Endothelial cell of umbilical vein (primary cell): ENCODE measurements around the gene PCDHA4. TPM values are rescaled to one million over a fixed set of nuclear protein-coding genes. Genes with fewer than 3 reads are reported as not detected.
A peak's percentile ranks its signal among the peaks of the same experiment; 100 is the strongest.

Source experiments
- BruUV-seq: library from RNA; stranded (reverse); fragments of 400-500 nt; replicated peaks from 2 replicates; lab custom pipeline; 2021; lab: Mats Ljungman, UMichigan
- CTCF ChIA-PET: fragments of 300-600, 350-600 bp; sonication (Branson Sonifier 250); formaldehyde crosslinking; loops from one replicate; lab custom pipeline; 2021; ENCODE audit warnings: antibody characterized with exemption, inconsistent platforms; lab: Charles Lee
- POLR2A ChIA-PET: fragments of 300-600, 350-600 bp; sonication (Branson Sonifier 250); formaldehyde crosslinking; loops from one replicate; lab custom pipeline; 2021; ENCODE audit warnings: antibody characterized with exemption, inconsistent platforms; lab: Charles Lee
- DNase-seq: peaks from one replicate; pipeline ENCODE4 v3.0.0-alpha.2; 2011; ENCODE audit warnings: low read depth, low spot score
- FAIRE-seq: peaks from 2 replicates; lab custom pipeline; 2011; peaks lifted over from hg19 to GRCh38; lab: Jason Lieb, UNC
- H2AFZ ChIP-seq: 2 replicates; pipeline ENCODE4 v1.6.0; 2012; ENCODE audit warnings: low read depth, low read length, control low read depth, inconsistent platforms
- H3K27ac ChIP-seq: 2 replicates; pipeline ENCODE4 v1.5.1; 2011; ENCODE audit warnings: low read depth, mild to moderate bottlenecking, control low read depth, low read length, moderate library complexity; ENCODE audit not compliant: insufficient read depth
- H3K27me3 ChIP-seq, 2 experiments: 2 replicates each; pipeline versions ENCODE4 v1.6.0 to v1.6.1; 2011; ENCODE audit warnings: low read length in 2 of 2, mixed read lengths in 1 of 2; ENCODE audit not compliant: control insufficient read depth in 2 of 2, insufficient read depth in 2 of 2
- H3K36me3 ChIP-seq, 2 experiments: 2 replicates in 1 of 2; 3 replicates in 1 of 2; pipeline ENCODE4 v1.5.1; 2011; ENCODE audit warnings: low read length in 2 of 2, mild to moderate bottlenecking in 1 of 2, moderate library complexity in 1 of 2; ENCODE audit not compliant: control insufficient read depth in 2 of 2, insufficient read depth in 2 of 2; ENCODE audit errors: extremely low read depth in 1 of 2
- H3K4me1 ChIP-seq: 3 replicates; pipeline ENCODE4 v1.5.1; 2011; ENCODE audit warnings: mild to moderate bottlenecking, low read length; ENCODE audit not compliant: control insufficient read depth, insufficient read depth; ENCODE audit errors: extremely low read depth
- H3K4me2 ChIP-seq: 2 replicates; pipeline ENCODE4 v1.6.1; 2011; ENCODE audit warnings: low read length, control low read depth, mixed read lengths; ENCODE audit not compliant: insufficient read depth
- H3K4me3 ChIP-seq, 3 experiments: fragments of 200-600 bp in 1 of 3; sonication (generic), shearing (Covaris generic) in 1 of 3; replicated peaks in 1 of 3; 2 replicates each; pipeline ENCODE4 v1.5.1; 2011 to 2016; ENCODE audit warnings: control low read depth in 3 of 3, low read length in 3 of 3, mild to moderate bottlenecking in 2 of 3, inconsistent platforms in 1 of 3, low read depth in 1 of 3, moderate library complexity in 1 of 3; ENCODE audit not compliant: insufficient read depth in 1 of 3
- H3K79me2 ChIP-seq: 2 replicates; pipeline ENCODE4 v1.6.0; 2012; ENCODE audit warnings: low read length, inconsistent platforms; ENCODE audit not compliant: control insufficient read depth, insufficient read depth
- H3K9ac ChIP-seq: replicated peaks from 2 replicates; pipeline ENCODE3; 2011; ENCODE audit warnings: low read length, control low read depth; ENCODE audit not compliant: insufficient read depth; ENCODE audit errors: extremely low read depth
- H3K9me1 ChIP-seq: replicated peaks from 3 replicates; pipeline ENCODE4 v1.6.0; 2011; ENCODE audit warnings: mild to moderate bottlenecking, low read length; ENCODE audit not compliant: control insufficient read depth, insufficient read depth; ENCODE audit errors: extremely low read depth
- H3K9me3 ChIP-seq: replicated peaks from 2 replicates; pipeline ENCODE4 v1.5.1; 2012; ENCODE audit warnings: low read length, inconsistent platforms; ENCODE audit not compliant: control insufficient read depth, insufficient read depth
- H4K20me1 ChIP-seq: replicated peaks from 2 replicates; pipeline ENCODE3; 2011; ENCODE audit warnings: mild to moderate bottlenecking, low read length; ENCODE audit not compliant: control insufficient read depth, insufficient read depth; ENCODE audit errors: extremely low read depth
- EZH2 ChIP-seq: IDR thresholded peaks from 2 replicates; pipeline ENCODE4 v1.6.1; 2012; ENCODE audit warnings: borderline replicate concordance, low read depth, mild to moderate bottlenecking, moderate library complexity, low read length, inconsistent platforms; ENCODE audit not compliant: severe bottlenecking
- FOS ChIP-seq: IDR thresholded peaks from 2 replicates; pipeline ENCODE4 v1.6.1; 2011; ENCODE audit warnings: mild to moderate bottlenecking, low read length, moderate library complexity, borderline replicate concordance; ENCODE audit not compliant: insufficient read depth
- GATA2 ChIP-seq: IDR thresholded peaks from 2 replicates; pipeline ENCODE4 v1.7.0; 2011; ENCODE audit warnings: low read depth, mild to moderate bottlenecking, moderate library complexity, mixed read lengths, low read length; ENCODE audit not compliant: insufficient read length, insufficient read depth
- JUN ChIP-seq: IDR thresholded peaks from 2 replicates; pipeline ENCODE4 v1.6.1; 2011; ENCODE audit warnings: borderline replicate concordance, low read depth; ENCODE audit not compliant: insufficient read length, insufficient read depth
- MYC ChIP-seq: IDR thresholded peaks from one replicate; pipeline ENCODE4 v1.6.1; 2011; ENCODE audit warnings: mild to moderate bottlenecking, low read depth, low read length
- POLR2A ChIP-seq: IDR thresholded peaks from 2 replicates; pipeline ENCODE4 v1.6.1; 2012; ENCODE audit warnings: low read depth, mild to moderate bottlenecking, control low read depth, low read length
- POLR2AphosphoS5 ChIP-seq: IDR thresholded peaks from 2 replicates; pipeline ENCODE4 v1.6.1; 2012; ENCODE audit warnings: low read depth, mild to moderate bottlenecking, control low read depth, low read length, moderate library complexity; ENCODE audit not compliant: insufficient read depth
- dilution Hi-C: fragments of 300-500 bp; cut with MboI; formaldehyde crosslinking; loops from one replicate; pipeline ENCODE4 v1.15.0; 2019; ENCODE audit warnings: low sequenced_read_pairs; ENCODE audit not compliant: extremely low pct_ligation_motif_present
- intact Hi-C: fragments of 100-400 bp; cut with micrococcal nuclease; formaldehyde crosslinking; loops from one replicate; pipeline ENCODE4 v1.10.0; 2022
- polyA plus RNA-seq, 4 experiments: library from polyadenylated mRNA; depleted of rRNA in 3 of 4; stranded (reverse) in 3 of 4; unstranded in 1 of 4; fragments of >200 nt; gene quantifications; 2 replicates each; pipeline versions ENCODE4 v1.2.1 to v1.2.3, GENCODE V29; 2011 to 2012; ENCODE audit warnings: missing spikeins in 1 of 4
- total RNA-seq: library from RNA; stranded (reverse); gene quantifications from 2 replicates; pipeline ENCODE4 v1.2.3, GENCODE V29; 2021
- TF ChIP-seq, protein P1 (sequence below): IDR thresholded peaks from 2 replicates; pipeline ENCODE4 v1.6.1; 2011; ENCODE audit not compliant: insufficient read depth, insufficient read length
- TF ChIP-seq, protein P2 (sequence below), 2 donors: IDR thresholded peaks; 1 replicate in 1 of 2; 2 replicates in 1 of 2; pipeline ENCODE4 v1.5.1; 2011; ENCODE audit warnings: low read length in 2 of 2, mild to moderate bottlenecking in 2 of 2, moderate library complexity in 2 of 2, control low read depth in 1 of 2, inconsistent platforms in 1 of 2, low read depth in 1 of 2; ENCODE audit not compliant: insufficient read depth in 1 of 2; ENCODE audit errors: extremely low read depth in 1 of 2

Gene PCDHA4
- total and polyA plus RNA-seq, 2 donors (not counting 3 experiments of a cell fraction or from before 2014, with no cell fraction given) = 0.04 to 0.26 TPM

DNA sequence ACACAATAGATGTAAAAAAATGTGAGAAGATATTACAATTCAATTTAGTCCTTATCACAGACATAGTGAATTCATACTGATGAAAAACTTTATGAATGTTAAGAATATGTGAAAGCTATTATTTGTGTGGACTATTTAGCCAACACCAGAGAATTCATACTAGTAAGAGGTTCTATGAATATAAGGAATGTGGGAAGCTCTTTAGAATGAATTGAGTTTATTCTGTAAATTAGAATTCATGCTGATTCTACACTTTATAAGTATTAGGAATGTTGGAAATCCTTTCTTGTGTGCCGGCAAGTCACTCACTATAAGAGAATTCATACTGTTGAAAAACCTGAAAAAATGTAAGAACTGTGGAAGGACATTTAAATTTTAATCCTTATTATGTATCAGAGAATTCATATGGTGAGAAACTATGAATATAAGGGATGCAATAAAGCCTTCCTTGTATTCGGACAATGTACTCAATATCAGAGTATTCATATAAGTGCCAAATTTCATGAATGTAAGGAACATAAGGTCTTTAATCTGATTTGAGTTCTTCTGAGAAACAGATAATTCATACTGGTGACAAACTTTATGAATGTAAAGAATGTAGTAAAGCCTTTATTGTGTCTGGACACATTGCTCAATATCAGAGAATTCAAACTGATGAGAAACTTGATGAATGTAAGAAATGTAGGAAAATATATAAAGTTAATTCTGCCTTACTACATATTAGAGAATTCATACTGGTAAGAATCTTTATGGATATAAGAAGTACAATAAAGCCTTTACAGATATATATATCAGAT lies 42.5 kb upstream of the PCDHA4 start:
- Histone ChIP-seq H3K27me3 (no peaks in the 10 kb centered on the region), H3K9ac (no peak overlapping the region), H3K4me2 (no peak overlapping the region), H3K36me3 (no peaks in the 10 kb centered on the region), H3K4me3 (no peak overlapping the region), H2AFZ (no peak overlapping the region), H3K4me1 (no peaks in the 10 kb centered on the region), H4K20me1 (no peaks in the 10 kb centered on the region), H3K9me3 (peaks cover 2% of the 10 kb centered on the region), H3K79me2 (no peaks in the 10 kb centered on the region), H3K27ac (no peak overlapping the region), H3K9me1 (no peaks in the 10 kb centered on the region)
- ChIA-PET CTCF (no interaction called here), POLR2A (no interaction called here)
- dilution Hi-C loops = no loop called here
- no peak for FAIRE-seq
- intact Hi-C loops = no loop called here
- TF ChIP-seq FOS (no peak), MYC (no peak), EZH2 (no peak), JUN (no peak), POLR2A (no peak), GATA2 (no peak), POLR2AphosphoS5 (no peak)
- TF ChIP-seq, protein P1, sequence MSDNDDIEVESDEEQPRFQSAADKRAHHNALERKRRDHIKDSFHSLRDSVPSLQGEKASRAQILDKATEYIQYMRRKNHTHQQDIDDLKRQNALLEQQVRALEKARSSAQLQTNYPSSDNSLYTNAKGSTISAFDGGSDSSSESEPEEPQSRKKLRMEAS = no peak
- TF ChIP-seq, protein P2, sequence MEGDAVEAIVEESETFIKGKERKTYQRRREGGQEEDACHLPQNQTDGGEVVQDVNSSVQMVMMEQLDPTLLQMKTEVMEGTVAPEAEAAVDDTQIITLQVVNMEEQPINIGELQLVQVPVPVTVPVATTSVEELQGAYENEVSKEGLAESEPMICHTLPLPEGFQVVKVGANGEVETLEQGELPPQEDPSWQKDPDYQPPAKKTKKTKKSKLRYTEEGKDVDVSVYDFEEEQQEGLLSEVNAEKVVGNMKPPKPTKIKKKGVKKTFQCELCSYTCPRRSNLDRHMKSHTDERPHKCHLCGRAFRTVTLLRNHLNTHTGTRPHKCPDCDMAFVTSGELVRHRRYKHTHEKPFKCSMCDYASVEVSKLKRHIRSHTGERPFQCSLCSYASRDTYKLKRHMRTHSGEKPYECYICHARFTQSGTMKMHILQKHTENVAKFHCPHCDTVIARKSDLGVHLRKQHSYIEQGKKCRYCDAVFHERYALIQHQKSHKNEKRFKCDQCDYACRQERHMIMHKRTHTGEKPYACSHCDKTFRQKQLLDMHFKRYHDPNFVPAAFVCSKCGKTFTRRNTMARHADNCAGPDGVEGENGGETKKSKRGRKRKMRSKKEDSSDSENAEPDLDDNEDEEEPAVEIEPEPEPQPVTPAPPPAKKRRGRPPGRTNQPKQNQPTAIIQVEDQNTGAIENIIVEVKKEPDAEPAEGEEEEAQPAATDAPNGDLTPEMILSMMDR (IDR thresholded peaks at IDR 0.05; ENCODE audit: extremely low read depth in 1 of 2, insufficient read depth in 1 of 2, low read depth in 1 of 2, low read length in 2 of 2) = no peak
- peak; percentile 4 for DNase-seq
- BruUV-seq = no TSS peak
